Left kidney (tissue), 2 donors: Measurements from ENCODE around the gene CTNND2. TPM values are rescaled to one million over a fixed set of nuclear protein-coding genes. Genes with fewer than 3 reads are reported as not detected.

Experiments
- DNase-seq: peaks from one replicate; pipeline ENCODE4 v3.0.0-alpha.2; 2013
- polyA plus RNA-seq: library from polyadenylated mRNA; unstranded; fragments of 120-200 nt; gene quantifications from one replicate; pipeline ENCODE4 v1.2.1, GENCODE V29; 2013; ENCODE audit not compliant: insufficient read length

CTNND2 gene
- polyA plus RNA-seq, 1 donor = 2.8 TPM

- DNase-seq = no peak
Measured at GRCh38 chr5:11520241-11520930, 383.9 kb downstream of the CTNND2 start.

GRCh38 chr5:11519236-11519635 is 385.0 kb downstream of the CTNND2 start:
- no peak for DNase-seq

GRCh38 chr5:11518676-11519075 is 385.6 kb downstream of the CTNND2 start:
- no peak for DNase-seq

- DNase-seq = peak; percentile 62
Measured at GRCh38 chr5:11514705-11515432, 389.4 kb downstream of the CTNND2 start.

GRCh38 chr5:11511878-11512277 is 392.4 kb downstream of the CTNND2 start:
- DNase-seq = no peak

- no peak for DNase-seq
Measured at GRCh38 chr5:11510889-11511288, 393.4 kb downstream of the CTNND2 start.

- DNase-seq = no peak
Measured at GRCh38 chr5:11509793-11510192, 394.5 kb downstream of the CTNND2 start.

- DNase-seq = no peak
Measured at GRCh38 chr5:11507156-11507910, 396.9 kb downstream of the CTNND2 start.

GRCh38 chr5:11504886-11505193 is 399.4 kb downstream of the CTNND2 start:
- no peak for DNase-seq

- no peak for DNase-seq
Measured at GRCh38 chr5:11504065-11504885, 400.0 kb downstream of the CTNND2 start.

GRCh38 chr5:11502783-11503182 is 401.5 kb downstream of the CTNND2 start:
- DNase-seq = no peak

- no peak for DNase-seq
Measured at GRCh38 chr5:11497651-11498050, 406.6 kb downstream of the CTNND2 start.

- no peak for DNase-seq
Measured at GRCh38 chr5:11496137-11496719, 408.0 kb downstream of the CTNND2 start.

GRCh38 chr5:11494340-11494739 is 409.9 kb downstream of the CTNND2 start:
- DNase-seq = no peak

GRCh38 chr5:11491404-11492075 is 412.7 kb downstream of the CTNND2 start:
- DNase-seq = no peak

- DNase-seq = no peak
Measured at GRCh38 chr5:11483630-11484029, 420.6 kb downstream of the CTNND2 start.

GRCh38 chr5:11482011-11482410 is 422.2 kb downstream of the CTNND2 start:
- DNase-seq = no peak

- DNase-seq = no peak
Measured at GRCh38 chr5:11477786-11478185, 426.5 kb downstream of the CTNND2 start.

GRCh38 chr5:11476866-11477265 is 427.4 kb downstream of the CTNND2 start:
- DNase-seq = no peak

GRCh38 chr5:11468334-11469039 is 435.8 kb downstream of the CTNND2 start:
- DNase-seq = no peak

GRCh38 chr5:11467588-11467987 is 436.7 kb downstream of the CTNND2 start:
- DNase-seq = no peak
